H1 (cell line): ENCODE results near the gene CDC42EP4. TPM values are rescaled to one million over a fixed set of nuclear protein-coding genes. Genes with fewer than 3 reads are reported as not detected.

Experiments
- BACH1 ChIP-seq: IDR thresholded peaks from 2 replicates; pipeline ENCODE4 v1.6.1; 2012; ENCODE audit warnings: low read length, improper control_type of control experiment
- CEBPB ChIP-seq: IDR thresholded peaks from 2 replicates; pipeline ENCODE4 v1.6.1; 2012; ENCODE audit warnings: low read depth, low read length
- CREB1 ChIP-seq: IDR thresholded peaks from 2 replicates; pipeline ENCODE4 v1.6.1; 2012; ENCODE audit warnings: inconsistent platforms
- HDAC2 ChIP-seq, 2 experiments: fragments of 300-600 bp in 1 of 2; sonication (generic) in 1 of 2; IDR thresholded peaks; 2 replicates each; pipeline ENCODE4 v1.6.1; 2011 to 2012; ENCODE audit warnings: low read depth in 2 of 2, low read length in 2 of 2, mild to moderate bottlenecking in 2 of 2, moderate library complexity in 2 of 2, borderline replicate concordance in 1 of 2, inconsistent platforms in 1 of 2
- JUND ChIP-seq: IDR thresholded peaks from 2 replicates; pipeline ENCODE4 v1.6.1; 2011; ENCODE audit warnings: mild to moderate bottlenecking, improper control_type of control experiment, low read length
- SP1 ChIP-seq: IDR thresholded peaks from 2 replicates; pipeline ENCODE4 v1.6.1; 2011; ENCODE audit warnings: low read depth, low read length
- SRF ChIP-seq: IDR thresholded peaks from 2 replicates; pipeline ENCODE4 v1.6.1; 2011; ENCODE audit warnings: mild to moderate bottlenecking, low read depth, low read length, moderate library complexity
- polyA plus RNA-seq, 7 experiments: library from polyadenylated mRNA; depleted of rRNA in 3 of 7; stranded (reverse) in 5 of 7; unstranded in 2 of 7; fragments of >200 nt in 5 of 7; fragments of 200-250 nt in 2 of 7; gene quantifications; 1 replicate in 5 of 7; 2 replicates in 1 of 7; 4 replicates in 1 of 7; pipeline versions ENCODE4 v1.2.1 to v1.2.3, GENCODE V29; 2011 to 2013; ENCODE audit warnings: missing spikeins in 2 of 7, mixed read lengths in 2 of 7
- total RNA-seq: library from RNA; stranded (reverse); fragmentation: NEBNext Ultra II Directional; extraction: Animal tissue kit (Norgen Biotek cat#: 25700); gene quantifications from 2 replicates; pipeline ENCODE4 v1.2.1, GENCODE V29; 2021
- TF ChIP-seq, protein P1 (sequence below): fragments of 300-600 bp; sonication (generic); IDR thresholded peaks from 2 replicates; pipeline ENCODE4 v1.7.1; 2012; ENCODE audit warnings: low read length, moderate library complexity, mild to moderate bottlenecking, inconsistent platforms; ENCODE audit not compliant: insufficient replicate concordance
- TF ChIP-seq, protein P2 (sequence below): IDR thresholded peaks from 2 replicates; pipeline ENCODE4 v1.6.1; 2011; ENCODE audit warnings: low read depth, mild to moderate bottlenecking, low read length; ENCODE audit not compliant: insufficient read depth
- TF ChIP-seq, protein P3 (sequence below): IDR thresholded peaks from 2 replicates; pipeline ENCODE4 v1.6.1; 2012; ENCODE audit warnings: inconsistent platforms

Gene CDC42EP4
- total and polyA plus RNA-seq, 2 of the 8 experiments (the other 6 are each of a cell fraction or from before 2014, with no cell fraction given): 8.8 to 12.6 TPM

DNA sequence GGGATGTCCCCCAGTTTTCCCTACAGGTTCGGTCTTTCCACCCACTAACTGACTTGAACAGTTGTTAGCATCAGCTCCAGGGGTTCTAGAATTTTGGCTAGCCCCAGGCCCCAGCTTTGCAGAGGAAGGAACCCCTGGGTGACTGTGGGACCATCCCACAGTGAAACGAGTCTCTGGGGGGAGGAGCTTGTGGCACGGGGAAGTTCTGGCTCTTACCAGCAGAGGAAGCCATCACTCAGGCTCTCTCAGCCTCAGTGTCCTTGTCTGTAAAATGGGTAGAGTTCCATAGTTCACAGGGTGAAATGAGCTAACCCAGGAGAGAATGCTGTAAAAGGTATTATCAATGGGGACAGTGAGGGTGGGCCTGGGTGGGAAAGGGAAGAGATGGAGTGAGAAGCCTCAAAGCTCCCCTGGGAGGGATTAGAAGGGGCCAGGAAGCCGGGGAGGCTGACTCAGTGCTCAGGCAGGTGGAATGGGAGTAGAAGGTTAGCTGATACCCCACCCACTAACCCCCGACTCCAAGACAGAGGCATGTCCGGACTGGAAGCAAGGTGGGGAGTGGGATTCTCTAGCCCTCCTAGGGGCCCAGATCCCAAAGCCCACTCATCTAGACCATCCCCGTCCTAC lies 30.9 kb upstream of the CDC42EP4 start (continued):
- TF ChIP-seq, protein P1, sequence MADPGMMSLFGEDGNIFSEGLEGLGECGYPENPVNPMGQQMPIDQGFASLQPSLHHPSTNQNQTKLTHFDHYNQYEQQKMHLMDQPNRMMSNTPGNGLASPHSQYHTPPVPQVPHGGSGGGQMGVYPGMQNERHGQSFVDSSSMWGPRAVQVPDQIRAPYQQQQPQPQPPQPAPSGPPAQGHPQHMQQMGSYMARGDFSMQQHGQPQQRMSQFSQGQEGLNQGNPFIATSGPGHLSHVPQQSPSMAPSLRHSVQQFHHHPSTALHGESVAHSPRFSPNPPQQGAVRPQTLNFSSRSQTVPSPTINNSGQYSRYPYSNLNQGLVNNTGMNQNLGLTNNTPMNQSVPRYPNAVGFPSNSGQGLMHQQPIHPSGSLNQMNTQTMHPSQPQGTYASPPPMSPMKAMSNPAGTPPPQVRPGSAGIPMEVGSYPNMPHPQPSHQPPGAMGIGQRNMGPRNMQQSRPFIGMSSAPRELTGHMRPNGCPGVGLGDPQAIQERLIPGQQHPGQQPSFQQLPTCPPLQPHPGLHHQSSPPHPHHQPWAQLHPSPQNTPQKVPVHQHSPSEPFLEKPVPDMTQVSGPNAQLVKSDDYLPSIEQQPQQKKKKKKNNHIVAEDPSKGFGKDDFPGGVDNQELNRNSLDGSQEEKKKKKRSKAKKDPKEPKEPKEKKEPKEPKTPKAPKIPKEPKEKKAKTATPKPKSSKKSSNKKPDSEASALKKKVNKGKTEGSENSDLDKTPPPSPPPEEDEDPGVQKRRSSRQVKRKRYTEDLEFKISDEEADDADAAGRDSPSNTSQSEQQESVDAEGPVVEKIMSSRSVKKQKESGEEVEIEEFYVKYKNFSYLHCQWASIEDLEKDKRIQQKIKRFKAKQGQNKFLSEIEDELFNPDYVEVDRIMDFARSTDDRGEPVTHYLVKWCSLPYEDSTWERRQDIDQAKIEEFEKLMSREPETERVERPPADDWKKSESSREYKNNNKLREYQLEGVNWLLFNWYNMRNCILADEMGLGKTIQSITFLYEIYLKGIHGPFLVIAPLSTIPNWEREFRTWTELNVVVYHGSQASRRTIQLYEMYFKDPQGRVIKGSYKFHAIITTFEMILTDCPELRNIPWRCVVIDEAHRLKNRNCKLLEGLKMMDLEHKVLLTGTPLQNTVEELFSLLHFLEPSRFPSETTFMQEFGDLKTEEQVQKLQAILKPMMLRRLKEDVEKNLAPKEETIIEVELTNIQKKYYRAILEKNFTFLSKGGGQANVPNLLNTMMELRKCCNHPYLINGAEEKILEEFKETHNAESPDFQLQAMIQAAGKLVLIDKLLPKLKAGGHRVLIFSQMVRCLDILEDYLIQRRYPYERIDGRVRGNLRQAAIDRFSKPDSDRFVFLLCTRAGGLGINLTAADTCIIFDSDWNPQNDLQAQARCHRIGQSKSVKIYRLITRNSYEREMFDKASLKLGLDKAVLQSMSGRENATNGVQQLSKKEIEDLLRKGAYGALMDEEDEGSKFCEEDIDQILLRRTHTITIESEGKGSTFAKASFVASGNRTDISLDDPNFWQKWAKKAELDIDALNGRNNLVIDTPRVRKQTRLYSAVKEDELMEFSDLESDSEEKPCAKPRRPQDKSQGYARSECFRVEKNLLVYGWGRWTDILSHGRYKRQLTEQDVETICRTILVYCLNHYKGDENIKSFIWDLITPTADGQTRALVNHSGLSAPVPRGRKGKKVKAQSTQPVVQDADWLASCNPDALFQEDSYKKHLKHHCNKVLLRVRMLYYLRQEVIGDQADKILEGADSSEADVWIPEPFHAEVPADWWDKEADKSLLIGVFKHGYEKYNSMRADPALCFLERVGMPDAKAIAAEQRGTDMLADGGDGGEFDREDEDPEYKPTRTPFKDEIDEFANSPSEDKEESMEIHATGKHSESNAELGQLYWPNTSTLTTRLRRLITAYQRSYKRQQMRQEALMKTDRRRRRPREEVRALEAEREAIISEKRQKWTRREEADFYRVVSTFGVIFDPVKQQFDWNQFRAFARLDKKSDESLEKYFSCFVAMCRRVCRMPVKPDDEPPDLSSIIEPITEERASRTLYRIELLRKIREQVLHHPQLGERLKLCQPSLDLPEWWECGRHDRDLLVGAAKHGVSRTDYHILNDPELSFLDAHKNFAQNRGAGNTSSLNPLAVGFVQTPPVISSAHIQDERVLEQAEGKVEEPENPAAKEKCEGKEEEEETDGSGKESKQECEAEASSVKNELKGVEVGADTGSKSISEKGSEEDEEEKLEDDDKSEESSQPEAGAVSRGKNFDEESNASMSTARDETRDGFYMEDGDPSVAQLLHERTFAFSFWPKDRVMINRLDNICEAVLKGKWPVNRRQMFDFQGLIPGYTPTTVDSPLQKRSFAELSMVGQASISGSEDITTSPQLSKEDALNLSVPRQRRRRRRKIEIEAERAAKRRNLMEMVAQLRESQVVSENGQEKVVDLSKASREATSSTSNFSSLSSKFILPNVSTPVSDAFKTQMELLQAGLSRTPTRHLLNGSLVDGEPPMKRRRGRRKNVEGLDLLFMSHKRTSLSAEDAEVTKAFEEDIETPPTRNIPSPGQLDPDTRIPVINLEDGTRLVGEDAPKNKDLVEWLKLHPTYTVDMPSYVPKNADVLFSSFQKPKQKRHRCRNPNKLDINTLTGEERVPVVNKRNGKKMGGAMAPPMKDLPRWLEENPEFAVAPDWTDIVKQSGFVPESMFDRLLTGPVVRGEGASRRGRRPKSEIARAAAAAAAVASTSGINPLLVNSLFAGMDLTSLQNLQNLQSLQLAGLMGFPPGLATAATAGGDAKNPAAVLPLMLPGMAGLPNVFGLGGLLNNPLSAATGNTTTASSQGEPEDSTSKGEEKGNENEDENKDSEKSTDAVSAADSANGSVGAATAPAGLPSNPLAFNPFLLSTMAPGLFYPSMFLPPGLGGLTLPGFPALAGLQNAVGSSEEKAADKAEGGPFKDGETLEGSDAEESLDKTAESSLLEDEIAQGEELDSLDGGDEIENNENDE: no peak
- 0 out of 2 replicates have a peak, but pooled peaks have one; percentile 20 for TF ChIP-seq BACH1
- no peak for TF ChIP-seq SRF
- TF ChIP-seq CEBPB: no peak
- TF ChIP-seq, protein P2, sequence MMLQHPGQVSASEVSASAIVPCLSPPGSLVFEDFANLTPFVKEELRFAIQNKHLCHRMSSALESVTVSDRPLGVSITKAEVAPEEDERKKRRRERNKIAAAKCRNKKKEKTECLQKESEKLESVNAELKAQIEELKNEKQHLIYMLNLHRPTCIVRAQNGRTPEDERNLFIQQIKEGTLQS: no peak
- TF ChIP-seq SP1: no peak
- peak in 1 of 2 experiments; percentile 98; a peak in 2 of 4 replicates for TF ChIP-seq HDAC2 (IDR thresholded peaks at IDR 0.05; ENCODE audit: borderline replicate concordance in 1 of 2, low read depth in 2 of 2, low read length in 2 of 2)
- no peak for TF ChIP-seq JUND
- TF ChIP-seq, protein P3, sequence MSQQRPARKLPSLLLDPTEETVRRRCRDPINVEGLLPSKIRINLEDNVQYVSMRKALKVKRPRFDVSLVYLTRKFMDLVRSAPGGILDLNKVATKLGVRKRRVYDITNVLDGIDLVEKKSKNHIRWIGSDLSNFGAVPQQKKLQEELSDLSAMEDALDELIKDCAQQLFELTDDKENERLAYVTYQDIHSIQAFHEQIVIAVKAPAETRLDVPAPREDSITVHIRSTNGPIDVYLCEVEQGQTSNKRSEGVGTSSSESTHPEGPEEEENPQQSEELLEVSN: no peak
- TF ChIP-seq CREB1: no peak
